Ramos (cell line): ENCODE measurements around the gene NMRAL1.

Experiments used
- in situ Hi-C: fragments of 300-500 bp; cut with MboI; formaldehyde crosslinking; loops from one replicate; pipeline ENCODE4 v1.14.3; 2022; ENCODE audit warnings: low sequenced_read_pairs; ENCODE audit not compliant: unreplicated experiment

Gene NMRAL1

GRCh38 chr16:4474192-4474961, at the start of gene NMRAL1:
NMRAL1 (minus strand) TSS chr16:4474625; CDS start chr16:4474132, 493 bp downstream.
- in situ Hi-C loops, result no loop called here

- in situ Hi-C loops, result no loop called here
Observed at GRCh38 chr16:4523686-4524085, 49.3 kb upstream of the NMRAL1 start.

GRCh38 chr16:4522051-4522581, 47.7 kb upstream of the NMRAL1 start:
- in situ Hi-C loops, result no loop called here

- in situ Hi-C loops, result no loop called here
Observed at GRCh38 chr16:4520913-4521312, 46.5 kb upstream of the NMRAL1 start.

- in situ Hi-C loops, result loop anchor here (10.0 kb wide), 2 partner anchors 65 to 435 kb away; partner anchors contain the start of gene SEC14L5
Observed at GRCh38 chr16:4519274-4520058, 45.0 kb upstream of the NMRAL1 start.

GRCh38 chr16:4517812-4518680, 43.6 kb upstream of the NMRAL1 start:
- in situ Hi-C loops, result loop anchor here (10.0 kb wide), 2 partner anchors 67 to 437 kb away; partner anchors contain the start of gene SEC14L5

GRCh38 chr16:4515611-4516233, 41.3 kb upstream of the NMRAL1 start:
- in situ Hi-C loops, result loop anchor here (10.0 kb wide), 2 partner anchors 69 to 439 kb away; partner anchors contain the start of gene SEC14L5

- in situ Hi-C loops, result loop anchor here (10.0 kb wide), 2 partner anchors 70 to 440 kb away; partner anchors contain the start of gene SEC14L5
Observed at GRCh38 chr16:4514606-4515005, 40.2 kb upstream of the NMRAL1 start.

GRCh38 chr16:4513881-4514280, 39.5 kb upstream of the NMRAL1 start:
- in situ Hi-C loops, result loop anchor here (10.0 kb wide), 2 partner anchors 71 to 441 kb away; partner anchors contain the start of gene SEC14L5

GRCh38 chr16:4513086-4513860, 38.8 kb upstream of the NMRAL1 start:
- in situ Hi-C loops, result loop anchor here (10.0 kb wide), 2 partner anchors 72 to 442 kb away; partner anchors contain the start of gene SEC14L5

GRCh38 chr16:4512473-4512872, 38.0 kb upstream of the NMRAL1 start:
- in situ Hi-C loops, result loop anchor here (10.0 kb wide), 2 partner anchors 72 to 442 kb away; partner anchors contain the start of gene SEC14L5

- in situ Hi-C loops, result loop anchor here (10.0 kb wide), 2 partner anchors 73 to 443 kb away; partner anchors contain the start of gene SEC14L5
Observed at GRCh38 chr16:4511441-4512082, 37.1 kb upstream of the NMRAL1 start.

GRCh38 chr16:4510747-4511426, 36.5 kb upstream of the NMRAL1 start:
- in situ Hi-C loops, result loop anchor here (10.0 kb wide), 2 partner anchors 74 to 444 kb away; partner anchors contain the start of gene SEC14L5

GRCh38 chr16:4510131-4510530, 35.7 kb upstream of the NMRAL1 start:
- in situ Hi-C loops, result loop anchor here (10.0 kb wide), 2 partner anchors 75 to 445 kb away; partner anchors contain the start of gene SEC14L5

- in situ Hi-C loops, result no loop called here
Observed at GRCh38 chr16:4509420-4509819, 35.0 kb upstream of the NMRAL1 start.

GRCh38 chr16:4508806-4509205, 34.4 kb upstream of the NMRAL1 start:
- in situ Hi-C loops, result no loop called here
